GM18507 (cell line): ENCODE measurements around the gene C20orf141.

ENCODE experiments used
- DNase-seq: peaks from one replicate; pipeline ENCODE4 v3.0.0; 2011; ENCODE audit warnings: low read depth; ENCODE audit not compliant: insufficient read length; ENCODE audit errors: extremely low spot score
- FAIRE-seq: peaks from 2 replicates; lab custom pipeline; 2011; peaks lifted over from hg19 to GRCh38; lab: Jason Lieb, UNC

The C20orf141 gene

DNA sequence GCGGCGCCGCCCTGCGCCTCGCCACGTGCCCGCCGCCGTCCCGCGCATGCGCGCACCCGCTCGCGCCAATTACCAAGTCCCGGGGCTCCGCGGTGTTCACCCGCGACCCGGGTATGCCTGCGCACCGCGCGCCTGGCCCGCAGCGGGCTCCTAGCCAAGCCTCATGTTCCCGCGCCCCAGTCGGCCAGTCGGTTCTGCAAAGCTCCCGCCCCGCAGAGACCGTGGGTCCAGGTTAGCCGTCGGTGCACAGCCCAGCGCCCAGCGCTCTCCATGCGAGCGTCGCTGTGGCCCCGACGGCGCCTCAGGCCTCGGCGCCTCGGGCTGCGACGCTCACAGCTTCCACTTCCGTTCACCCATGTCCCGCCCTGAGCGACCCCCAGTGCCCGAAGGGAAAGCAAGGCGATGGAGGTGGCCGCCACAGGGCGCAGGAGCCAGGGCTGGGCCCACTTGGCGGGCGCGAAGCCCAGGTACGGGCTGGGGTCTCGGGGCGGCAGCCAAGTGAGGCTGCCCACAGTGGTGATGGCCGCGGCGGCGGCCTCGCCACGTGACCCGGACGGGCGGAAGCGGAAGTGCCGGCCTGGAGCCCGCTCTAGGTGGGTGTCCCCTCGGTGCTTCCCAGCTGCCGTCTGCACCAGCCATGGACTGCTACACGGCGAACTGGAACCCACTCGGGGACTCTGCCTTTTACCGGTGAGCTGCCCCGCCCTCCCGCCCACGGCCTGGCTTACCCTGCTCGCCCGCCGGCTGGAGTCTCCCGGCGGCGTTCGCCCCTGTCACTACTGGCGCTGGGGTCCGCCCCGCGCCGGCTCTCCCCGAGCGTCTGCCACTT is 25.6 kb downstream of the C20orf141 start, which contains the start of the genes PCED1A and VPS16:
Gene PCED1A, minus strand, starts transcription at position 518 of the 829 bp plus-strand sequence. CDS start 743 bp downstream, outside the sequence.
Gene VPS16, plus strand, starts transcription at position 608 of the 829 bp plus-strand sequence. Its CDS starts 30 bp downstream, at position 638.
- FAIRE-seq = peak; percentile 84
- peak; percentile 98 for DNase-seq

DNA sequence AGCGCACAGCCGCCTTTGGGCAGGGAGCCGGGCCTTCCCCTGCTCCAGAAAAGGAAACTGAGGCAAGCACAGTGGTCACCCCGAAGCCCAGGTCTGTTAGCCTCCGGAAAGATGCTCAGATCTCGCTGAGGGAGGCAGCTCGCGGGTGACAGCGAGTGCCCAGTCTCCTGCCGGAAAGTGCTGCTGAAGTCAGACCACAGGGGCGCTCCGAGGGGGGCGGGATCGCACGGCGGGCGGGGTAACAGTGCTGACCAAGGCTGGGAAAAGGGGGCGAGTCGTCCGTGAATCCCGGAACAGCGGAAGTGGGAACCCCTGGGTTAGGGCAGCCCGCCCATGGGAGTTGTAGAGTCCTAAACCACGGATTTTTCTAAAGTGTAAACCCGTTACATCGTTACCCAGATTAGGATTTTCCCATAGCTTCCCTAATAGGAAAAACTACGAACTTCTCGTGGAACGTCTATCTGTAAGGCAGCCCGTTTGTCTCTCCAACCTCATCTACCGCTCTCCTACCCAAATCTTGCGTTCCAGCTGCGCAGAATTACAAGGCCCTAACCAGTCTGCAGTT is 26.3 kb downstream of the C20orf141 start:
- FAIRE-seq (no peak), DNase-seq (peak; percentile 43)

GRCh38 chr20:2845607-2846006 is 30.8 kb downstream of the C20orf141 start:
- DNase-seq = no peak
- FAIRE-seq = no peak

GRCh38 chr20:2846698-2847097 is 31.9 kb downstream of the C20orf141 start:
- FAIRE-seq = no peak
- DNase-seq = no peak

- DNase-seq = no peak
- no peak for FAIRE-seq
Observed at GRCh38 chr20:2847802-2848201, 33.0 kb downstream of the C20orf141 start.

DNA sequence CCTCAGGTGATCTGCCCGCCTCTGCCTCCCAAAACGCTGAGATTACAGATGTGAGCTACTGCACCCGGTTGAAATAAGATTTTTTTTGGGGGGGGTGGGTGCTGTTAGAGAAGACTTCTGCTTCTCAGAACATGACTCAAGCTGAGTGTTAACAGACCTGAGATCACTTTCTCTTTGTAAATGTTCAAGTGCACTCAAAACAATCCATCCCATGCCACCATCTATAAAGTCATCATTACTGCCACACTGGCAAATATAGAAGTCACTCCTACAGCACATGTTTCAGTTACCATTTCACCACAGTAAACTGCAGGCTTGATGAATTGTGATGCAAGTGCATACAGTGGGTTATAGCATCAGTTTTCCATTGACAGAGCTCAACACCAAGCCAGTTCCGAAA is 34.7 kb downstream of the C20orf141 start:
- FAIRE-seq = no peak
- DNase-seq = no peak

DNA sequence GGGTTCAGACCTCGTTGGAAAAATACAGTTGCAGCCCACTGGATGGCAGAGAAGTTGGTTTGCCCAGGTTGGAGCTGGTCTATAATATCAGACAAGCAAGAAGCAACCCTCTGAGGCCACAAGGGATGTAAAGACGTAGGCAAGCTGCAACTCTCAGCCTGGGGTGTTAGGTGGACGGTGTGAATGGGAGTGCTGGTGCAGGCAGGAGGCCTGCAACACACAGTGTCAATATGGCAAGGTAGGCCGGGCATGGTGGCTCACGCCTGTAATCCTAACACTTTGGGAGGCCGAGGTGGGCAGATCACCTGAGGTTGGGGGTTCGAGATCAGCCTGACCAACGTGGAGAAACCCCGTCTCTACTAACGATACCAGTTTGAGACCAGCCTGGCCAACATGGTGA is 36.3 kb downstream of the C20orf141 start:
- FAIRE-seq = no peak

GRCh38 chr20:2858591-2858990 is 43.8 kb downstream of the C20orf141 start:
- DNase-seq (no peak), FAIRE-seq (no peak)

More for the DNA sequence above, 36.3 kb downstream of the C20orf141 start:
- DNase-seq = no peak

GRCh38 chr20:2859330-2860121 is 44.7 kb downstream of the C20orf141 start:
- no peak for FAIRE-seq

DNA sequence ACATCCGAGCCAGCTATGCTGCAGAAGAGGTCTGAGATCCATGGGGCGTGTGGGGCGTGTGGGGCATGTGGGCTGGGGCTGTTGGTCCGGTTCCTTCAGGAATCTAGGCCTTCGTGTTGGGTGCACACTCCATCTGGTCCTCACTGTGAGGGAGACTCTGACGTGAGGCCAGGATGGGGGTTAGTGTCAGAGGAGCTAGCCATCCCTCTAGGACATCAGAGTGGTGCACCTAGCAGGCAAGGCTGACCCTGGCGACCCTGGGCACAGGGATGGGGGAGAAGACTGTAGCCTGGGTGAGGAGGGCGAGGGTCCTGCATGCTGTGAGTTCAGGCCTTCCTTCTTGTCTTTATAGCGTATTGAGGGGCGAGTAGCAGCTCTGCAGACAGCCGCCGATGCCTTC is 49.8 kb downstream of the C20orf141 start:
- FAIRE-seq (no peak), DNase-seq (no peak)

More at GRCh38 chr20:2859330-2860121, 44.7 kb downstream of the C20orf141 start:
- DNase-seq = no peak

GRCh38 chr20:2865101-2865500 is 50.3 kb downstream of the C20orf141 start:
- no peak for DNase-seq
- no peak for FAIRE-seq
